Esophagus (tissue), 2 donors: ENCODE measurements around the gene OR8G1. TPM values are rescaled to one million over a fixed set of nuclear protein-coding genes. Genes with fewer than 3 reads are reported as not detected.
"Not testable (repeated sequence)": the region's sequence is repeated elsewhere in the genome, so short reads cannot be mapped to it uniquely, and the experiment has no call there.

Experiments
- H3K27ac ChIP-seq, 2 donors: one replicate each; pipeline ENCODE4 v1.5.1; 2013; ENCODE audit warnings: low read depth in 2 of 2, mild to moderate bottlenecking in 2 of 2, inconsistent platforms in 1 of 2, low read length in 1 of 2, moderate library complexity in 1 of 2
- H3K27me3 ChIP-seq, 2 donors: one replicate each; pipeline ENCODE4 v1.6.1; 2013; ENCODE audit warnings: low read length in 2 of 2, control low read depth in 1 of 2, mild to moderate bottlenecking in 1 of 2; ENCODE audit not compliant: insufficient read depth in 2 of 2, control insufficient read depth in 1 of 2
- H3K36me3 ChIP-seq, 2 donors: one replicate each; pipeline ENCODE4 v1.6.1; 2013; ENCODE audit warnings: low read length in 1 of 2; ENCODE audit not compliant: control insufficient read depth in 2 of 2, insufficient read depth in 2 of 2
- H3K4me1 ChIP-seq, 2 donors: one replicate each; pipeline ENCODE4 v1.6.1; 2013; ENCODE audit warnings: low read length in 1 of 2; ENCODE audit not compliant: control insufficient read depth in 2 of 2, insufficient read depth in 2 of 2
- H3K4me3 ChIP-seq, 2 donors: one replicate each; pipeline ENCODE4 v1.5.1; 2013; ENCODE audit warnings: low read length in 2 of 2, mild to moderate bottlenecking in 2 of 2, low read depth in 1 of 2, moderate library complexity in 1 of 2
- H3K9me3 ChIP-seq, 2 donors: one replicate each; pipeline ENCODE4 v1.6.1; 2013; ENCODE audit warnings: mild to moderate bottlenecking in 2 of 2, low read depth in 1 of 2, low read length in 1 of 2, moderate library complexity in 1 of 2; ENCODE audit not compliant: control insufficient read depth in 2 of 2, insufficient read depth in 1 of 2
- WGBS, 2 donors: extraction: QIAGEN DNeasy Blood & Tissue Kit; methylation state at CpG; one replicate each; pipeline ENCODE4 v1.1.7; 2013; 5-methylcytosine and 5-hydroxymethylcytosine counted together
- polyA plus RNA-seq, 2 donors: library from polyadenylated mRNA; stranded (reverse); fragments of 200-250 nt; gene quantifications; one replicate each; pipeline ENCODE4 v1.2.3, GENCODE V29; 2013
- donor health status: healthy with polysubstance abuse.
- donor health status: Bipolar disorder and iron deficiency.

OR8G1 gene
- polyA plus RNA-seq, 2 donors = not detected

DNA sequence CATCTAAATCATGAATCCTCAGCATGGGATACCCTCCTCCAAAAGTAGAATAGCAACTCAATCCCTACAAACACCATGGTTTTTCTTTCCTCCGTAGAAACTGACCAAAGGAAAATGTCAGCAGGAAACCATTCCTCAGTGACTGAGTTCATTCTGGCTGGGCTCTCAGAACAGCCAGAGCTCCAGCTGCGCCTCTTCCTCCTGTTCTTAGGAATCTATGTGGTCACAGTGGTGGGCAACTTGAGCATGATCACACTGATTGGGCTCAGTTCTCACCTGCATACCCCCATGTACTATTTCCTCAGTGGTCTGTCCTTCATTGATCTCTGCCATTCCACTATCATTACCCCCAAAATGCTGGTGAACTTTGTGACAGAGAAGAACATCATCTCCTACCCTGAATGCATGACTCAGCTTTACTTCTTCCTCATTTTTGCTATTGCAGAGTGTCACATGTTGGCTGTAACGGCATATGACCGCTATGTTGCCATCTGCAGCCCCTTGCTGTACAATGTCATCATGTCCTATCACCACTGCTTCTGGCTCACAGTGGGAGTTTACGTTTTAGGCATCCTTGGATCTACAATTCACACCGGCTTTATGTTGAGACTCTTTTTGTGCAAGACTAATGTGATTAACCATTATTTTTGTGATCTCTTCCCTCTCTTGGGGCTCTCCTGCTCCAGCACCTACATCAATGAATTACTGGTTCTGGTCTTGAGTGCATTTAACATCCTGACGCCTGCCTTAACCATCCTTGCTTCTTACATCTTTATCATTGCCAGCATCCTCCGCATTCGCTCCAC, 16.1 kb upstream of the OR8G1 start:
- H3K4me1 ChIP-seq, H3K36me3 ChIP-seq, H3K27me3 ChIP-seq, H3K9me3 ChIP-seq, H3K4me3 ChIP-seq, H3K27ac ChIP-seq: not testable (repeated sequence)
- 67 to 71% methylated on average over 9 of the region's 9 CpGs for WGBS, 2 donors

DNA sequence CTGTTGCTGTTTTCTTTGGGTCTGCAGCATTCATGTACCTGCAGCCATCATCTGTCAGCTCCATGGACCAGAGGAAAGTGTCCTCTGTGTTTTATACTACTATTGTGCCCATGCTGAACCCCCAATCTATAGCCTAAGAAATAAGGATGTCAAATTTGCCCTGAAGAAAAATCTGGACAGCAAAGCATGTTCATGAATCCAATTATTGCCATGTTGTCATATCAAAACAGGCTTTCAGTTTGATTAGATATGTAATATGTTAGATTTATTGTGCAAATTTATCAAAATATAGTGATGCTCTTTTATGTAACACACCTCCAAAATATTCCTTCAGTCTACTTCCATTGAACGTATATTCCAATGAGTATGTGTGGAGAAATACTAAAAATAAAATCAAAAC, 15.4 kb upstream of the OR8G1 start:
- Histone ChIP-seq H3K4me3 (no peak overlapping the region), H3K27me3 (no peaks in the 10 kb centered on the region), H3K36me3 (no peaks in the 10 kb centered on the region), H3K9me3 (no peaks in the 10 kb centered on the region), H3K27ac (no peak overlapping the region), H3K4me1 (no peaks in the 10 kb centered on the region)
- WGBS, 2 donors = 80 to 93% methylated on average over 1 of the region's 1 CpG

DNA sequence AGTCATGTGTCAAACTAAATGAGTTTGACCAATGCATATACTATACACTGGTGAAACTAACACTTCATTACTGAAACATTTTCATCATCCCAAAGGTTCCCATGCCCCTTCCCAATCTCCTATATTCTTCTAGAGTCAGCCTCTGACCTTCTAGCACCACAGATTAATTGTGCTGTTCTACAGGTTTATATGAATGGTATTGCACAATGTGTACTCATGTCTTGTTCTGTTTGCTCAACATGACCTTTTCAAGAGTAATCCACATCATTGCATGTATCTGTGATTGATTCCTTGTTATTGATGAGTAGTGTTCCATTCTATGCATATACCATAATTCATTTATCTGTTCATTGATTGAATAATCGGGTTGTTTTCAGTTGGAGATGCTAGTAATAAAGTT, 7.5 kb upstream of the OR8G1 start:
- no peaks in the 10 kb centered on the region for H3K9me3 ChIP-seq
- H3K27me3 ChIP-seq = no peaks in the 10 kb centered on the region
- H3K4me3 ChIP-seq = no peak overlapping the region
- no peak overlapping the region for H3K27ac ChIP-seq
- H3K4me1 ChIP-seq = no peaks in the 10 kb centered on the region
- WGBS, 2 donors = 33 to 82% methylated on average over 1 of the region's 1 CpG
- no peaks in the 10 kb centered on the region for H3K36me3 ChIP-seq

DNA sequence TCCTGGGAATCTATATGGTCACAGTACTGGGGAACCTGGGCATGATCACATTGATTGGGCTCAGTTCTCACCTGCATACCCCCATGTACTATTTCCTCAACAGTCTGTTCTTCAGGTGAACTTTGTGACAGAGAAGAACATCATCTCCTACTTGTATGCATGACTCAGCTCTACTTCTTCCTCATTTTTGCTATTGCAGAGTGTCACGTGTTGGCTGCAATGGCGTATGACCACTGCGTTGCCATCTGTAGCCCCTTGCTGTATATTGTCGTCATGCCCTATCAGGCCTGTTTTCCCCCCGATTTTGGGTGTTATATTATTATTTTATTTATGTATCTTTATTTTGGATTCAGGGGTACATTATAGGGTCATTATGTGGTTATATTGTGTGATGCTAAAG, 2.4 kb upstream of the OR8G1 start:
- Histone ChIP-seq H3K9me3 (no peaks in the 10 kb centered on the region), H3K4me3 (no peak overlapping the region), H3K36me3 (no peaks in the 10 kb centered on the region), H3K27me3 (no peaks in the 10 kb centered on the region), H3K4me1 (no peaks in the 10 kb centered on the region), H3K27ac (no peak overlapping the region)
- 56 to 70% methylated on average over 5 of the region's 5 CpGs for WGBS, 2 donors

DNA sequence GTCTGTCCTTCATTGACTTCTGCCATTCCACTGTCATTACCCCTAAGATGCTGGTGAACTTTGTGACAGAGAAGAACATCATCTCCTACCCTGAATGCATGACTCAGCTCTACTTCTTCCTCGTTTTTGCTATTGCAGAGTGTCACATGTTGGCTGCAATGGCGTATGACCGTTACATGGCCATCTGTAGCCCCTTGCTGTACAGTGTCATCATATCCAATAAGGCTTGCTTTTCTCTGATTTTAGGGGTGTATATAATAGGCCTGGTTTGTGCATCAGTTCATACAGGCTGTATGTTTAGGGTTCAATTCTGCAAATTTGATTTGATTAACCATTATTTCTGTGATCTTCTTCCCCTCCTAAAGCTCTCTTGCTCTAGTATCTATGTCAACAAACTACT, 9.0 kb downstream of the OR8G1 start:
- H3K27me3 ChIP-seq, H3K9me3 ChIP-seq, H3K4me1 ChIP-seq, H3K36me3 ChIP-seq, H3K27ac ChIP-seq, H3K4me3 ChIP-seq: not testable (repeated sequence)
- WGBS, 2 donors = 58 to 60% methylated on average over 3 of the region's 3 CpGs

DNA sequence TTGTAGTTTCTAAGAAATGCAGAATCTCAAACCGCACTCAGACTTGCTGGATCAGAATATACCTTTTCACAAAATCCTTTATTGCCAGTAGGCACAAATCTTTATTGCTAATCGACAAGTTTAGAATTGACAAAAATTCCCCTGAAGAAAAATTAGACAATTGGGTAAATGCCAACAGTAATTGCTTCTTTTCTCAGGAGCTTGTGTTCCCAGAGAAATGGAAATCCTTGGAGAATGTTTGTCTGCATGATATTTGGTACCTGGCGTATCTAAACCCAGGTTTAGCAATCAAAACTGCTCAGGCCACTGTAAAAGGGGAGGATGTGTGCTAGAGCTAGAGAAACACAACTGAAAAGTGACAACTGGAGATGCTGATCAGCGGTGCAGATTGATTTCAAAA, 15.2 kb downstream of the OR8G1 start, which contains the start of gene OR8G5:
Gene OR8G5 (plus strand): TSS at position 301 of the 400 bp plus-strand sequence. CDS start 8,556 bp downstream, outside the sequence.
- Histone ChIP-seq H3K27ac (no peak within 1 kb of the TSS), H3K4me1 (no peaks in the 10 kb centered on the region), H3K4me3 (no peak within 1 kb of the TSS), H3K27me3 (no peaks in the 10 kb centered on the region), H3K36me3 (no peaks in the 10 kb centered on the region), H3K9me3 (no peaks in the 10 kb centered on the region)
- WGBS, 2 donors = 42 to 56% methylated on average over 4 of the region's 4 CpGs

DNA sequence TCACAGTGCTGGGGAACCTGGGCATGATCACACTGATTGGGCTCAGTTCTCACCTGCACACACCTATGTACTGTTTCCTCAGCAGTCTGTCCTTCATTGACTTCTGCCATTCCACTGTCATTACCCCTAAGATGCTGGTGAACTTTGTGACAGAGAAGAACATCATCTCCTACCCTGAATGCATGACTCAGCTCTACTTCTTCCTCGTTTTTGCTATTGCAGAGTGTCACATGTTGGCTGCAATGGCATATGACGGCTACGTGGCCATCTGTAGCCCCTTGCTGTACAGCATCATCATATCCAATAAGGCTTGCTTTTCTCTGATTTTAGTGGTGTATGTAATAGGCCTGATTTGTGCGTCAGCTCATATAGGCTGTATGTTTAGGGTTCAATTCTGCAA, 24.1 kb downstream of the OR8G1 start:
- WGBS, 2 donors = 61 to 64% methylated on average over 4 of the region's 4 CpGs
- H3K36me3 ChIP-seq, H3K4me3 ChIP-seq, H3K27me3 ChIP-seq, H3K9me3 ChIP-seq, H3K4me1 ChIP-seq, H3K27ac ChIP-seq: not testable (repeated sequence)

DNA sequence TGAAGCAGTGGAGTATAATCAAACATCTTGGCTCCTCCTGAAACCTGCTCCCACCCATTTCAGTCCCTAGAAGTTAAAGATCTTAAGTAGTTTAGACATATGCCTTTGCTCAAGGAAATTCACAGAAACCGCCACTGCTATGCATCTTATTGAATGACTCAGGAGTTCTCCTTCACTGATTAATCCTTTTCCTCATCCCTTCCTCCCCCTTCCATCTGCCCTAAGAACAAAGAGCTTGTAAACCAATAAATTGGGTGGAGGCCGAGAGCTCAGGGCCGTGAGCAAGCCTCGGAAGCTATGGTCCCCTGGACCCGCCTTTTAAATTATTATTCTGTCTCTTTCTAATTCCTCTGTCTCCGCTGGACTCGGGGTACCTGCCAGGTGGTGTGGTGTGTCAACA, 30.0 kb downstream of the OR8G1 start:
- H3K4me3 ChIP-seq, H3K27ac ChIP-seq, H3K4me1 ChIP-seq, H3K9me3 ChIP-seq, H3K36me3 ChIP-seq, H3K27me3 ChIP-seq: not testable (repeated sequence)
- 44 to 55% methylated on average over 7 of the region's 7 CpGs for WGBS, 2 donors

DNA sequence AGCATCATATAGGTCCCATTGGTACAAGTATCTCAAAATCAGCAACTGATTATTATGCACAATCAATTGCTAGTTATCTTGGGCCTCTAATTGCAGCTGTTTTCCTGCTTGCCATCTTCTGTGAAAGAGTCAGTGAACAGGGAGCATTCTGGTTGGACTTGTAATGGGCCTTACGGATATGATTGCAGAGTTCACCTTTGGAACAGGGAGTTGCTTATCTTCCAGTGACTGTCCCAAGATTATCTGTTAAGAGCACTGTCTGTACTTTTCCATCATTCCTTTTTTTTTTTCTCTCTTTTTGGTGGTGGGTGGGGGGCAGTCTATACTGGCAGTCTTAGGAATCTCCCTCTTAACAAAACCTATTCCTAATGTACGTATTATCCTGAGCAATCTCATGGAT, 33.1 kb downstream of the OR8G1 start:
- no peaks in the 10 kb centered on the region for H3K36me3 ChIP-seq
- no peaks in the 10 kb centered on the region for H3K9me3 ChIP-seq
- no peak overlapping the region for H3K27ac ChIP-seq
- WGBS, 2 donors = 87% methylated on average over 2 of the region's 2 CpGs
- no peaks in the 10 kb centered on the region for H3K4me1 ChIP-seq
- H3K27me3 ChIP-seq = no peaks in the 10 kb centered on the region
- H3K4me3 ChIP-seq = no peak overlapping the region

DNA sequence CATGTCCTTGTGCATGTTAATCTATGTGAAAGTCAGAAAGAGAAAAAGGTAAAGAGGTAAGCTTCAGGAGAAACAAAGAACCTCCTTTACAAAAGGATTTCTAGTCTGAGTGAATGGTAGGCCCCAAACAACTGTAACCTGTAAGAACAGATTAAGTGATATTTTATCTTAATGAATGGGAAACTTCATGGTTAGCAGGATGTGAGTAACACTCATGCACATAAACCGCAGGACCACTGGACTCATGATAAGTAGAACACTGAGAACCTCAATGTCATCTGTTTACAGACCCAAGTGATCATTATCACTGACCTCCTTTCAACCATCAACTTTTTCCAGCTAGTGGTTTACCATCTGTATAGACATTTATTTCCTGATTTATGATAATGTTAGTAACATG, 35.2 kb downstream of the OR8G1 start:
- 55 to 59% methylated on average over 1 of the region's 1 CpG for WGBS, 2 donors
- no peaks in the 10 kb centered on the region for H3K36me3 ChIP-seq
- no peaks in the 10 kb centered on the region for H3K27me3 ChIP-seq

More for the DNA sequence above, 35.2 kb downstream of the OR8G1 start:
- H3K4me3 ChIP-seq = no peak overlapping the region
- no peak overlapping the region for H3K27ac ChIP-seq
- no peaks in the 10 kb centered on the region for H3K9me3 ChIP-seq
- no peaks in the 10 kb centered on the region for H3K4me1 ChIP-seq
